Right atrium auricular region (tissue), 2 donors: ENCODE results near the gene FAM219A. TPM values are rescaled to one million over a fixed set of nuclear protein-coding genes. Genes with fewer than 3 reads are reported as not detected.

Source experiments
- DNase-seq: peaks from one replicate; pipeline ENCODE4 v3.0.0-alpha.2; 2019; ENCODE audit warnings: low spot score
- H3K27ac ChIP-seq, 2 donors: fragments of 200-600 bp; sonication (generic); 1 replicate in 1 of 2; 2 replicates in 1 of 2; pipeline ENCODE4 v1.5.1; 2016 to 2019
- H3K27me3 ChIP-seq, 2 donors: fragments of 200-600 bp; sonication (generic); one replicate each; pipeline versions ENCODE4 v1.5.1 to v1.6.0; 2017 to 2019
- H3K36me3 ChIP-seq: fragments of 200-600 bp; sonication (generic); one replicate; pipeline ENCODE4 v1.5.1; 2016
- H3K4me1 ChIP-seq, 2 donors: fragments of 200-600 bp; sonication (generic); one replicate each; pipeline versions ENCODE4 v1.5.1 to v1.6.0; 2017 to 2019
- H3K4me3 ChIP-seq, 2 donors: fragments of 200-600 bp; sonication (generic); 1 replicate in 1 of 2; 2 replicates in 1 of 2; pipeline ENCODE4 v1.5.1; 2017 to 2019; ENCODE audit warnings: mild to moderate bottlenecking in 1 of 2, moderate library complexity in 1 of 2
- H3K9me3 ChIP-seq, 2 donors: fragments of 200-600 bp; sonication (generic); one replicate each; pipeline ENCODE4 v1.5.1; 2019
- total RNA-seq, 2 donors: library from RNA; depleted of rRNA; stranded (reverse); fragments of >200 nt; gene quantifications; one replicate each; pipeline ENCODE4 v1.1.0, GENCODE V29; 2016
- TF ChIP-seq, protein P1 (sequence below), 2 donors: fragments of 200-600 bp; sonication (generic); IDR thresholded peaks; one replicate each; pipeline ENCODE4 v1.5.1; 2019; ENCODE audit warnings: antibody characterized with exemption in 2 of 2

FAM219A gene
- total RNA-seq, 2 donors from 2014 or later: 10.5 to 19.9 TPM

DNA sequence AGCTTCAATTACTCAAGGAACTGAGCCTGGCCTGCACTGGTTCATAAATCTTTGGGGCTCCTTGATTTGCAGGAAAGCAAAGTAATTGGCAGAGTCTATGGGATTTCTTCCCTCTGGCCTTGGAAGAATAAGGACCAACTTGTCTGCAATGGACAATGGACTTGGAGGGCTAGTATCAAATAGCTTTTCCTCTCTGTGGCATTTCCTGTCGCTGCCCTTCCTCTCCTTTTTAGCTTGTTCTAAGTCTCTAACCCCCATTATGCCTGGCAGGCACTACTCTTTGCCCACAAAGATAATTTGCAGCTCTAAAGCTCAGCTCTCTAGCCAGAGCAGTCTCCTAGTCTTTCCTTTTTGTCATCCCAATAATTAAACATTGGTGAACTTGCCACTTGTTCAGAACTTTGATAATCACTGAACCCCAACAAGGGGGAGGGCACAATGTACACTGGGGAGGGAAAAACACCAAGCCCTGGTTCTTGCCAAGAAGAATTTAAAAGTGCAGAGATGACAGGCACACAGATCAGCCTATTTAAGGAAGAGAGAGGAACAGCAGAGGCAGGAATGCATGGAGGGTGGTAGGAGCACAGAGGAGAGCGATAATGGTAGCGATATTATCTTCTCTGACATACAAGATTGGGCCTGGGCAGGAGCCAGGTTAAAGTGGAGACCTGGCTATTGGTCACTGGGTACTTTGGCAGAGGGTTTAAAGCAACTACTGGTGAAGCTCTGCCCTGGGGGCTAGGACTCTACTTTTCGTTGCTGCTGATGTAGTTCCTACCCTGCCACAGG is 38.5 kb downstream of the FAM219A start:
- DNase-seq: no peak
- TF ChIP-seq, protein P1, sequence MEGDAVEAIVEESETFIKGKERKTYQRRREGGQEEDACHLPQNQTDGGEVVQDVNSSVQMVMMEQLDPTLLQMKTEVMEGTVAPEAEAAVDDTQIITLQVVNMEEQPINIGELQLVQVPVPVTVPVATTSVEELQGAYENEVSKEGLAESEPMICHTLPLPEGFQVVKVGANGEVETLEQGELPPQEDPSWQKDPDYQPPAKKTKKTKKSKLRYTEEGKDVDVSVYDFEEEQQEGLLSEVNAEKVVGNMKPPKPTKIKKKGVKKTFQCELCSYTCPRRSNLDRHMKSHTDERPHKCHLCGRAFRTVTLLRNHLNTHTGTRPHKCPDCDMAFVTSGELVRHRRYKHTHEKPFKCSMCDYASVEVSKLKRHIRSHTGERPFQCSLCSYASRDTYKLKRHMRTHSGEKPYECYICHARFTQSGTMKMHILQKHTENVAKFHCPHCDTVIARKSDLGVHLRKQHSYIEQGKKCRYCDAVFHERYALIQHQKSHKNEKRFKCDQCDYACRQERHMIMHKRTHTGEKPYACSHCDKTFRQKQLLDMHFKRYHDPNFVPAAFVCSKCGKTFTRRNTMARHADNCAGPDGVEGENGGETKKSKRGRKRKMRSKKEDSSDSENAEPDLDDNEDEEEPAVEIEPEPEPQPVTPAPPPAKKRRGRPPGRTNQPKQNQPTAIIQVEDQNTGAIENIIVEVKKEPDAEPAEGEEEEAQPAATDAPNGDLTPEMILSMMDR (IDR thresholded peaks at IDR 0.05): no peak
- Histone ChIP-seq H3K27ac (no peak overlapping the region), H3K36me3 (no peaks in the 10 kb centered on the region), H3K4me1 (peaks cover 0 to 12% of the 10 kb centered on the region in 2 donors), H3K9me3 (no peaks in the 10 kb centered on the region), H3K27me3 (no peaks in the 10 kb centered on the region), H3K4me3 (no peak overlapping the region)

DNA sequence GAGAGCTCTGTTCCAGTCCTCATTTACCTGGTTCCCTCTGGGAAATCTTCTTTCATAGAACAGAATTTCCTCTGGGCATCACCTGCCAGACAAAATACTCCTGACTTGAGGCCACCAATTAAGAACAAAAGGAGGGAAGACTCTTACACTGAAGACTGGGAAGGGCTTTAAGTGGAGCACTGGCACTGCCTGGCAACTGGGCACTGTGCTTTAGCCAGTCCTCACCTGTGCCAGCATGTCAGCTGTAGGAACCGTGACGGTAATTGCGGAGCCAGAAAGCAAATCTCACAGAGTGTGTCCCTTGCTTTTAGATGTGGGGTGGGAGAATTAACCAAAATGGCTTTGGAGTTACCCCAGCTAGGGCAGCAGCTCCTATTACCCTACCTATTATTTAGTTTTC is 40.6 kb downstream of the FAM219A start:
- no peaks in the 10 kb centered on the region for H3K36me3 ChIP-seq
- H3K27me3 ChIP-seq: no peaks in the 10 kb centered on the region
- TF ChIP-seq, protein P1 (IDR thresholded peaks at IDR 0.05): no peak
- H3K4me1 ChIP-seq: peaks cover 0 to 12% of the 10 kb centered on the region in 2 donors
- no peak overlapping the region for H3K4me3 ChIP-seq
- no peaks in the 10 kb centered on the region for H3K9me3 ChIP-seq
- no peak for DNase-seq
- no peak overlapping the region for H3K27ac ChIP-seq

DNA sequence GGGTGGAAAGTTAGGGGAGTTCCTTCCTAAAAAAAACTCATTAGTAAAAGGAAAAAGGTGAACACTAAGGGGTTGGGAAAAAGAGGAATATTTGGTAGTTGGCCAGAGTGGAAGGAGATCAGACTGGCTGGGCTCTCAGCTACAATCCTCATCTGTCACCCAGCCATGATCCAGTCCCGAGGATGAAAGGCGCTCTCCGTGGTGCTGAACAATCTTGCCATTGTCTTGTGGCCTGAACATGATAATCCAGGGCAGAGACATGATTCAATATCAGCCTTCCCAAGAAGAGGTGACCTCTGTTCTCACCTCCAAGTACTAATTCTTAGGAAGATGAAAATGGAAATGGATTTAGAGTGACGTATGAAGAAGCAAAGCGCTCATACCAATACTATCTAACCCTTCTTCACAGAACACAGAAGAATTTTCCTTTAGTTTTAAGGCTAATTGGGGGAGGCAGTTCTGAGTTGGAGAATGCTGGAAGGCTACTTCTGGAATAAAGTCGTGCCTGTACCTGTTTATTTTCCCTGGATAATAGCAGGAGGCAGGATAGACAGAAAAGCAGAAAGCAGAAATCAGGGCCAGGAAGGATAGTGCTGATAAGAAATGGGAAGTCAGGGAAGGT is 45.0 kb downstream of the FAM219A start:
- no peak for DNase-seq
- Histone ChIP-seq H3K27ac (no peak overlapping the region), H3K4me1 (no peaks in the 10 kb centered on the region), H3K27me3 (no peaks in the 10 kb centered on the region), H3K36me3 (no peaks in the 10 kb centered on the region), H3K9me3 (no peaks in the 10 kb centered on the region), H3K4me3 (no peak overlapping the region)
- TF ChIP-seq, protein P1 (IDR thresholded peaks at IDR 0.05): no peak

DNA sequence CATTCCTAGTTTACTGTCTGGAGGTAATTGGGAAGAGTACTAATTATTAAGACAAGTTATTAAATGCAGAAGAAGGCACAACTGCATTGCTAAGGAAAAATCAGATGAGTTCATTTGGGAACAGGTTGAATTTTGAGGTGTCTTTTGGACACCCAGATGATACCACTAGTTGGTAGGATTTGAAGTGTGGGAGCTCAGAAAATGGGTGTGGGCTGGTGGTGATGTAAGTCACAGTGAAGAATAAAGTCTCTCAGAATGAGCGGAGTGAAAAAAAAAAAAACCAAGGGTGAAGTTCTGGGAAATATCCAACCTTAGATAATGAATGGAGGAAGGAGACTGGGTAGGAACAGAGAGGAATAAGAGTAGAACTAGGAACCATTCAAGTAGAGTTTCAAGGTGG is 46.0 kb downstream of the FAM219A start:
- no peaks in the 10 kb centered on the region for H3K27me3 ChIP-seq
- H3K4me1 ChIP-seq: no peaks in the 10 kb centered on the region
- no peak overlapping the region for H3K4me3 ChIP-seq
- DNase-seq: no peak
- no peaks in the 10 kb centered on the region for H3K9me3 ChIP-seq
- TF ChIP-seq, protein P1 (IDR thresholded peaks at IDR 0.05): no peak
- H3K27ac ChIP-seq: no peak overlapping the region
- H3K36me3 ChIP-seq: no peaks in the 10 kb centered on the region

DNA sequence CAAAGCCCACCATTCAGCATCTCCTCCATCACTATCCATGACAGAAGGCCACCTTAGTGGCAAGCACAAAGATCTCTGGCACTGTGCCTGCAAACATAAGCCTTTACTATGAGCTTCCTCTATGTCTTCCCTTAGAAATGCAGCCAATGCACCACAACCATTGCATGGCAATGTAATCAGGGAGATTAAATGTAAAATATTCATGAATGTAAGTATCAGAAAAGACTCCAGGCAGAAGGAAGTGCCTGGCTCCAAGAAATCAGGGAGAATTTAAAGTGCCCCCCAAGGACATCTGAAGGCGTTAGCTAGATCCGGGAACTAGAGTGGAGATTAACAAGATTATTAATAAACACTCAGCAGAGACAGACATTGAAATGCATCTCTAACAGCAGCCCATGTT is 49.2 kb downstream of the FAM219A start:
- DNase-seq: no peak
- TF ChIP-seq, protein P1 (IDR thresholded peaks at IDR 0.05): no peak
- H3K27me3 ChIP-seq: no peaks in the 10 kb centered on the region
- H3K4me3 ChIP-seq: no peak overlapping the region
- no peaks in the 10 kb centered on the region for H3K9me3 ChIP-seq
- H3K27ac ChIP-seq: no peak overlapping the region
- peaks cover 17% of the 10 kb centered on the region for H3K36me3 ChIP-seq
- no peaks in the 10 kb centered on the region for H3K4me1 ChIP-seq
